NCI-H1092 (cell line): ENCODE measurements around the gene OSTF1.

Experiments
- DNase-seq: peaks from one replicate; lab custom pipeline; 2025; lab: John Stamatoyannopoulos, UW

The OSTF1 gene

DNA sequence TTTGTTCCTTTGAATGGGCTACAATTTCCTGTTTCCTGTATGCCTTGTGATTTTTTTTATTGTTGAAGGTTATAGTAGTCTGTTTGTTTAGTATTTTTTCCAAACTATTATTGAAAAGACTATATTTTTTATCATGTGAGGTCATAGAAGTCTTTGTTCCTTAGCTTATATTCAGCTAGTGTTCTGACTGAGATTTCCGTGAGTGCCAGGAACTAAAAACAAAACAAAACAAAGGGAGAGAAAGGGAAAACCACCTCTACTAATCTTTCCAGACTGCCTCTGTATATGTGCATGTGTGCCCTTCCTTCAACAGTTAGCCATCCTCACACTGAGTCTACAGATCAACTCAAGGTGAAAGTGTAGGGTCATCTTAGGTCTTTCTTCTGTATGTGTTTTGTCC lies 79.0 kb downstream of the OSTF1 start:
- no peak for DNase-seq

DNA sequence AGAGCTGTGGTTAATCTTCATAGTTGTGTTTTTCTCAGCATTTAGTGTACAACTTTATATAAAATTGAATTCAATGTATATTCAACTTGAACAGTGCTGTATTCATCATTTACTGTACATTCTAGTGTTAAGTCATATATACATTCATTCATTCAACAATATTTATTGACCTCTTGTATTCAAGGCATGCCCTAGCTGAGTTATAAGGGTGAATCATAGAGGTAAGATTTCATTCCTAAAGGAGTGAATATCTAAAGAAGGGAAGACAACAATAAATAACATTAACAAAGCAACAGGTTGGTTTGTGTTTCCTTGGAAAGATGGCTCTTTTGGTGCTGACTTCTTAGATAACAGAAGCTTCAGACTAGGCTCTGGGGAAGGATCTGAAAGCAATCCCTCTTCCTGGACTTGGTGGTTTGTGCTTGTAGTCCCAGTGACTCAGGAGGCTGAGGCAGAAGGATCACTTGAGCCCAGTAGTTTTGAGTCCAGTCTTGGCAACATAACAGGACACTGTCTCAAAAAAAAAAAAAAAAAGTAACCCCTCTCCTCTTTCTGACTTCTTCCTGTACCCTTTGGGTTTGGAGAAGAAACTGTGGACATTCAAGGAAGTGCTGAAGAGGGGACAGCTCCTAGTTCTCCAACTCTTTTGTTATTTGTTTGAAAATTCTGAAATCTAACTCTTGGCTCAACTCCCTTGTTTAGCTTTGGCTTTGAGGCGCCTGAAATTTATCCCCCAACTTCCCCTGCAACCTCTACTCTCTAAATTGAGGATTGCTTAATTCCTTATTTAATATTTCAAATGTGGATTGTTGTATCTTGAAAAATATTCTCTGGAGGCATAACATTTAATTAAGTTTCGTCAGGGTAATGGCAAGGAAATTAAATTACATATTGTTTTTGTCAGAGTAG lies 80.2 kb downstream of the OSTF1 start:
- DNase-seq = no peak

DNA sequence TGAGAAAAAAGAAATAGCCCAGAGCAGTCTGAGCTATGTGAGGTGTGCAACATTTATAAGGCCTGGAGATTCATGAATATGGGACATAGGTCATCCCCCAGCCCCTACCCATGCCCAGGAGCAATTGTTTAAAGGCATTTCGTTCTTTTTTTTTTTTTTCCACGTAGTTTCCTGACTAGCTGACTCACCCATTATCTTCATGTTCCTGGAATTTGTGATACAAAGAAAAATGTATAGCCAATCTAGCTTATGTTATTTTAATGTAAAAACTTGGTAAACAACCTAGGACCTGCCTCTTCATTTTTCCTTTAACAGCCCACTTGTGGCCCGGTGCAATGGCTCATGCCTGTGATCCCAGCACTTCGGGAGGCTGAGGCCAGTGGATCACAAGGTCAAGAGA lies 81.3 kb downstream of the OSTF1 start:
- DNase-seq = no peak

DNA sequence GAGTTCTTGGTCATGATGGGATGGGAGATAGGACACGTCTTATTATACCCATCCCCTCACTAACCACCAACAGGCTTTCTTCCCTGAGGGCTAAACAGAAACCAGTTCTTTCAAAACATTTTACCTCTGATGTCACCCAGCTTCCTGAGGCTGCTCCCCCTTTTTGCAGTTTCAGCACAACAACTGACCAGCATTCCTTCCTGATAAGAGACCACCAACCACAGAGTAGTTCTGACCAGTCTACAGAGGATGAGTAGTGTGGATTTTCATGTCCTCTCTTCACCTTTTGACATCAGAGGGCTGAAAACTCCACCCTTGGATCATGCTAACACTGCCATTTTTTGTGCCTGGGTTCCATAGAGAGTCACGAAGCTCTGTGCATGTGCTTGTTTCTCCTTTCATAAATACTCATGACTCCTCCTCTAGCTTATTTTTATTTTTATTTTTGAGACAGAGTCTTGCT lies 82.6 kb downstream of the OSTF1 start:
- DNase-seq = no peak

DNA sequence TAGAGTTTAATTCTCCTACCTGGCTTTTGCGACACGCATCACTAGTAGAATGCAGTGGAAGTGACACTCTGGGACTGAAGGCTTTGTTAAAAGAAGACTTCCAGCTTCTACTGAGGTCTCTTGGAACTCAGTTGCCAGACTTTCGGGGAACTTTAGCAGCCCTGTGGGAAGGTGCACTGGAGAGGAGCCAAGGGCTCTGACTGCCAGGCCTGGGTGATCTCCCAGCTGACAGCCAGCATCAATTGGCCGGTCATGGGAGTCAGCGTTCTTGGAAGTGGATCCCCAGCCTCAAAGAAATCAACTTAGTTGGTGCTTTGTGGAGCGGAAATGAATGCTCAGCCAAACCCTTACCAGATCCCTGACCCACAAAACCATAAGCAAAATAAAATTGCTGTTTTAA lies 87.1 kb downstream of the OSTF1 start:
- no peak for DNase-seq

DNA sequence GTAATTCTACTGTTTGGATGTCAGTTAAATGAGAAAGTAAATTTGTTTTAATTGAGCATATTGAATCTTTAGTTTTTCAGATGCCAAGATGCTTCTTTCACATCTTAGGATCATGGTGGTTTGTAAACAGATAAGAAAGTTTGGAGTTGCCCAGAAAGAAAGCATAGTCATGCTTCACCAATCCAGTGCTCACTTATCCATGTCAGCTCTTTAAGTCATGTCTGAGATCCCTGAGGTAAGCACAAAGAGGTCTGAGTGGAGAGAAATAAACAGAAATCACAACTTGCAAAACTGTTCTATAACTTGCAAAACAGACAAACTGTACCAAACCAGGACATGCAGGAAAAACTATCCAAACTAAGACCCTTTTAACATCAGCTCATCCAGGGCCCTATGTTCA lies 87.7 kb downstream of the OSTF1 start:
- no peak for DNase-seq

DNA sequence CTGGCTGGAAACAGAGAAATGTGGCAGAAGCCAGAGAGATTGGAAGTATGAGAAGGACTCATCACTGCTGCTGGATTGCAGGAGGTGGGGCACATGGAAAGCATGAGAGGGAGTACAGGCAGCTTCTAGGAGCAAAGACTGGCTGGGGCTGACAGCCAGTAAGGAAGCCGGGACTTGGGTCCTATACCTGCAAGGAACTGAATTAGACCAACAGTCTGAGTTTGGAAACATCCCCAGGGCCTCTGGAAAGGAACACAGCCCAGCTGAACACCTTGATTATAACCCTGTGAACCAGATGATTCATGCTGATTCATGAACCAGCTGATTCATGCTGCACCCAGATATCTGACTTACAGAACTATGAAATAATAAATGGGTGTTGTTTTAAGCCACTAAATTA lies 93.4 kb downstream of the OSTF1 start:
- no peak for DNase-seq

DNA sequence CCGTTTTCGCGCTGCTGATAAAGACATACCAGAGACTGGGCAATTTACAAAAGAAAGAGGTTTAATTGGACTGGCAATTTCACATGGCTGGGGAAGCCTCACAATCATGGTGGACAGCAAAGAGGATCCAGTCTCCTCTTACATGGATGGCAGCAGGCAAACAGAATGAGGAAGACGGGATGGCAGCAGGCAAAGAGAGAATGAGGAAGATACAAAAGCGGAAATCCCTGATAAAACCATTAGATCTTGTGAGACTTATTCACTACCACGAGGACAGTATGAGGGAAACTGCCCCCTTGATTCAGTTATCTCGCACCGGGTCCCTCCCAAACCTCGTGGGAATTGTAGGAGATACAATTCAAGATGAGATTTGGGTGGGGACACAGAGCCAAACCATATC lies 95.0 kb downstream of the OSTF1 start:
- DNase-seq = no peak

DNA sequence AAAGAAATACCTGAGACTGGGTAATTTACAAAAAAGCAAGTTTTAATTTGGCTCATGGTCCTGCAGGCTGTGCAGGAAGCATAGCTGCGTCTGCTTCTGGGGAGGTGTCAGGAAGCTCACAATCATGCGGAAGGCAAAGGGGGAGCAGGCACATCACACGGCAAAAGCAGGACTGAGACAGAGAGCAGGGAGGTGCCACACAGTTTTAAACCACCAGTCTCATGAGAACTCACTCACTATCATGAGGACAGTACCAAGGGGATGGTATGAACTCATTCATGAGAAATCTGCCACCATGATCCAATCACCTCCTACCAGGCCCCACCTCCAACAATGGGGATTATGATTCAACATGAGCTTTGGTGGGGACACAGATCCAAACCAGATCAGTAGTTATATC lies 96.2 kb downstream of the OSTF1 start:
- no peak for DNase-seq

DNA sequence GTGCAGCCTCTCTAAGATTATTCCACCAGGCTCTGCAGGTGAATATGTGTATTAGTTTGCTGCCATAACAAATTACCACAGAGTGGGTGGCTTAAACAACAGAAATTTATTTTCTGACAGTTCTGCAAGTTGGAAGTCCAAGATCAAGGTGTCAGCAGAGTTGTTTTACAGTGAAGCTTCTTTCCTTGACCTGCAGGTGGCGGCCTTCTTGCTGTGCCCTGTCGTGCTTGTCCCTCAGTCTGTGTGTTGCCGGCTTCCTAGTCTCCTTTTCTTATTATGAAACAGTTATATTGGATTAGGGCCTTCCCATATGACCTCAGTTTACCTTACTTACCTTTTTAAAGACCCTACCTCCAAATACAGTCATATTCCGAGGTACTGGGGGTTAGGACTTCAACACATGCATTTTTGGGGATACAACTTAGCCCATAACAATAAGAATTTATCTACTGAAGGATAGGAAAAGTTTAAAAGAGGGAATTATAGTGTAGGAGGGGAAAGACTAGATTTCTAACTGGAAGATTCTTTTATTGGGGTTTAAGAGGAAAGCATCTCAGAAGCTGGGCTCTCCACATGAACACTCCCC lies 97.4 kb downstream of the OSTF1 start:
- no peak for DNase-seq

DNA sequence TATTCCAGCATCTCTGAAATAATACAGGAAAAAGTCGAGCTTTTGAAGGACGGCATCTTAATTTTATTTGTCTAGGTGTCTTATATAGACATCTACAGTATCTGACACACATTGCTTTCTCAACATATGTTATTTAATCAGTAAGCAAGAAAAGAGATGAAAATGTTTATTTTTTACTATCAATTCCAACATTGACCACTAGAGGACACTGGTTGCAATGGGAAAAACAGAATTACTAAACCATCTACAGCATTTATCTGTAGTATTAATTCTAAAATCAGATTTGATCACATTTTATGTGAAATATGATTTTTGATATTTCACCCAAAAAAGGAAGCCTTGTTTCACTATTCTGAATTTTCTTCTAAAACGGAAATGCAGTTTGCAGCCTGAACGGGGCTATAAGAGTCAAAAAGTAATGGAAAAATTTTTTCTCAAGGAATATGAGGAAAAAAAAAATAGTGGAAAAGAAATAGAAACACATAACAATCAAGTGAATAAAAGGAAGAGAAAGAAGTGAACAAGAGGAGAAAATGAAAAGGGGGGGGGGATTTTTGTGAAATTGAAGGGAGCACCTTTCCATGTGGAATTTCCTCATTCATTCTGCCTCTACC lies 98.6 kb downstream of the OSTF1 start:
- DNase-seq = no peak

DNA sequence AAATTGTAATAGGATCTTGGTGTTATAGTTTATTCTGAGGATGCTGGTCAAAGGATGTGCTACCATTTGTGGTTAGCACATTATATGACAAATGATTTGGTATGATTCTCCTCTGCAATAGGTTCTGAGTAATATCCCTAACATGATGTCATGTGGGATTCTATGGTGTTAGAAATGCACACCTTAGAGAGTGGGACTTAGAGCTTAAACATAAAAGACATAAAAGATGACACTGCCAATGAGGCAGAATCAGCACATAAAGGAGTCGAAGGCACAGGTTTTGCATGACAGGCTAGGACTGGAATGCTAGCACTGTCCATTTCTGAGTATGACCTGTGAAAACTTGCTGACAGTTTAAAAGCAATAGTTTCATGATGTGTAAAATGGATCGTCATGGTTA lies 100.4 kb downstream of the OSTF1 start:
- no peak for DNase-seq

DNA sequence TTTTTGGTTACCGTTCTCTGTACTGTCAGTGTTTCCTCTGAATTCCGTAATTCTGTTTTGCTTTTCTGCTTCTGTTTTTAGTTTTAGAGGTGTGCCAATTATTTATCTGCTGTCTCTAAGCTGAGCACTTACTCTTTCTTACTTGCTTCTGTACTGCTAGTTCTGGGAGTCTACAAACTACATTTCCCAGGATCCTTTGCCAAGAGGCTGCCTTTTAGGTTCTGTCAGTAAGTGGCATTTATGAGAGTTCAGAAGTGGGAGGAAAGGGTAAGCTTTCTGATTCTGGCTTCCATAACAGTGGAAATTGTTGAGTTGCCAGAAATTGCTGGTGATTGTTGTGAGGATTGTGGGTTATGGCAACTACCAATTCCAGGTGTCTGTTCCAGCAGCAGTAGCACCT lies 102.4 kb downstream of the OSTF1 start:
- no peak for DNase-seq
